SK-N-SH (cell line): ENCODE results near the gene ATG9A. TPM values are rescaled to one million over a fixed set of nuclear protein-coding genes. Genes with fewer than 3 reads are reported as not detected.

Experiments used
- CTCF ChIA-PET: fragments of 300-600, 350-600 bp; formaldehyde crosslinking; extraction: SDS; loops from one replicate; lab custom pipeline; 2021; lab: Yijun Ruan, JAX
- POLR2A ChIA-PET: fragments of 350-600 bp; sonication (Branson Sonifier 250); formaldehyde crosslinking; extraction: SDS; loops from one replicate; lab custom pipeline; 2020; ENCODE audit warnings: antibody characterized with exemption, inconsistent platforms; lab: Yijun Ruan, JAX
- DNase-seq: peaks from one replicate; pipeline ENCODE4 v3.0.0; 2012
- H2AFZ ChIP-seq: fragments of 200-600 bp; sonication (generic); 2 replicates; pipeline ENCODE4 v1.8.1; 2016; ENCODE audit warnings: antibody characterized with exemption, mild to moderate bottlenecking, low read depth
- H3F3A ChIP-seq: fragments of 200-600 bp; sonication (generic); replicated peaks from 2 replicates; pipeline ENCODE3; 2016; ENCODE audit warnings: antibody characterized with exemption, mild to moderate bottlenecking; ENCODE audit not compliant: insufficient read depth
- H3K27ac ChIP-seq, 2 experiments: fragments of 200-500 bp in 1 of 2; fragments of 200-600 bp in 1 of 2; sonication (Bioruptor generic) in 1 of 2; sonication (generic), shearing (Covaris generic) in 1 of 2; 2 replicates each; pipeline versions ENCODE4 v1.5.1 to v1.6.1; 2014 to 2016; ENCODE audit warnings: low read depth in 2 of 2, inconsistent platforms in 1 of 2, low read length in 1 of 2, mild to moderate bottlenecking in 1 of 2, mixed read lengths in 1 of 2
- H3K27me3 ChIP-seq: fragments of 200-600 bp; sonication (generic), shearing (Covaris generic); 2 replicates; pipeline ENCODE4 v1.6.1; 2016; ENCODE audit warnings: mixed run types; ENCODE audit not compliant: insufficient read depth
- H3K36me3 ChIP-seq, 2 experiments: fragments of 200-500 bp in 1 of 2; fragments of 200-600 bp in 1 of 2; sonication (Bioruptor generic) in 1 of 2; sonication (generic) in 1 of 2; replicated peaks in 1 of 2; 2 replicates each; pipeline versions ENCODE3 to v1.5.1; 2014 to 2016; ENCODE audit warnings: low read length in 1 of 2, mild to moderate bottlenecking in 1 of 2; ENCODE audit not compliant: insufficient read depth in 2 of 2, control insufficient read depth in 1 of 2
- H3K4me1 ChIP-seq, 2 experiments: fragments of 200-500 bp in 1 of 2; fragments of 200-600 bp in 1 of 2; sonication (Bioruptor generic) in 1 of 2; sonication (generic), shearing (Covaris generic) in 1 of 2; 2 replicates each; pipeline versions ENCODE4 v1.5.1 to v1.6.1; 2014 to 2016; ENCODE audit warnings: low read depth in 1 of 2, low read length in 1 of 2, mixed run types in 1 of 2; ENCODE audit not compliant: insufficient read depth in 2 of 2, control insufficient read depth in 1 of 2
- H3K4me2 ChIP-seq: fragments of 200-600 bp; sonication (generic), shearing (Covaris generic); 2 replicates; pipeline ENCODE4 v1.6.1; 2017; ENCODE audit warnings: mixed run types
- H3K4me3 ChIP-seq, 2 experiments: fragments of 200-500 bp in 1 of 2; fragments of 200-600 bp in 1 of 2; sonication (Bioruptor generic) in 1 of 2; sonication (generic), shearing (Covaris generic) in 1 of 2; 2 replicates each; pipeline versions ENCODE4 v1.5.1 to v1.8.1; 2014 to 2016; ENCODE audit warnings: low read depth in 2 of 2, inconsistent platforms in 1 of 2, low read length in 1 of 2, mild to moderate bottlenecking in 1 of 2, mixed read lengths in 1 of 2, moderate library complexity in 1 of 2
- H3K79me2 ChIP-seq: fragments of 200-600 bp; sonication (generic); 2 replicates; pipeline ENCODE4 v1.8.1; 2017; ENCODE audit warnings: mild to moderate bottlenecking; ENCODE audit not compliant: insufficient read depth
- H3K9ac ChIP-seq: fragments of 200-600 bp; sonication (generic); 2 replicates; pipeline ENCODE4 v1.6.1; 2017; ENCODE audit warnings: mixed run types
- H3K9me2 ChIP-seq: fragments of 200-600 bp; sonication (generic); 2 replicates; pipeline ENCODE4 v1.6.1; 2017; ENCODE audit warnings: mixed run types
- H3K9me3 ChIP-seq: fragments of 200-600 bp; sonication (generic); 2 replicates; pipeline ENCODE4 v1.6.1; 2017; ENCODE audit warnings: mixed run types, mild to moderate bottlenecking, moderate library complexity
- H4K20me1 ChIP-seq: fragments of 200-600 bp; sonication (generic); 2 replicates; pipeline ENCODE4 v1.6.1; 2017; ENCODE audit warnings: mild to moderate bottlenecking, mixed run types; ENCODE audit not compliant: insufficient read depth
- EP300 ChIP-seq, 2 experiments: IDR thresholded peaks; 2 replicates each; pipeline versions ENCODE4 v1.4.0 to v1.6.1; 2012; ENCODE audit warnings: borderline replicate concordance in 1 of 2, low read depth in 1 of 2, low read length in 1 of 2
- EZH2phosphoT487 ChIP-seq: fragments of 200-600 bp; sonication (generic); IDR thresholded peaks from 2 replicates; pipeline ENCODE4 v1.6.1; 2017; ENCODE audit warnings: low read depth, mixed run types, mild to moderate bottlenecking, antibody characterized with exemption, moderate library complexity, borderline replicate concordance
- FOSL2 ChIP-seq: IDR thresholded peaks from 2 replicates; pipeline ENCODE4 v1.4.0; 2012; ENCODE audit warnings: low read depth, mild to moderate bottlenecking, moderate library complexity, borderline replicate concordance
- FOXJ3 ChIP-seq: sonication (generic); formaldehyde crosslinking; IDR thresholded peaks from 2 replicates; pipeline ENCODE4 v1.5.1; 2020; ENCODE audit warnings: mild to moderate bottlenecking, missing genetic modification reagents
- GATA2 ChIP-seq: sonication (generic); formaldehyde crosslinking; IDR thresholded peaks from 2 replicates; pipeline ENCODE4 v1.5.0; 2020; ENCODE audit warnings: mild to moderate bottlenecking, missing genetic modification reagents
- MXI1 ChIP-seq: IDR thresholded peaks from 2 replicates; pipeline ENCODE4 v1.6.1; 2012; ENCODE audit warnings: mild to moderate bottlenecking, low read depth, low read length, improper control_type of control experiment
- NFIC ChIP-seq: IDR thresholded peaks from 2 replicates; pipeline ENCODE4 v1.4.0; 2012; ENCODE audit warnings: borderline replicate concordance
- RCOR1 ChIP-seq: fragments of 150-350 bp; IDR thresholded peaks from 2 replicates; pipeline ENCODE4 v1.6.1; 2017; ENCODE audit warnings: antibody characterized with exemption, low read length
- REST ChIP-seq: IDR thresholded peaks from 2 replicates; pipeline ENCODE4 v1.6.1; 2012; ENCODE audit warnings: mild to moderate bottlenecking, low read depth, low read length, moderate library complexity
- RXRA ChIP-seq: IDR thresholded peaks from 2 replicates; pipeline ENCODE4 v1.4.0; 2012; ENCODE audit warnings: low read depth, mild to moderate bottlenecking, borderline replicate concordance
- TCF12 ChIP-seq: IDR thresholded peaks from 2 replicates; pipeline ENCODE4 v1.4.0; 2012
- USF2 ChIP-seq: fragments of 150-350 bp; IDR thresholded peaks from 2 replicates; pipeline ENCODE4 v1.6.1; 2017; ENCODE audit warnings: antibody characterized with exemption, low read length, low read depth, borderline replicate concordance
- YY1 ChIP-seq: IDR thresholded peaks from 2 replicates; pipeline ENCODE4 v1.4.0; 2012; ENCODE audit warnings: low read depth, mild to moderate bottlenecking
- WGBS: methylation state at CpG from one replicate; pipeline ENCODE4 v1.1.6; 2017; ENCODE audit warnings: low lambda C conversion rate; 5-methylcytosine and 5-hydroxymethylcytosine counted together
- polyA plus RNA-seq, 3 experiments: library from polyadenylated mRNA; depleted of rRNA; stranded (reverse); fragments of >200 nt; gene quantifications; 2 replicates each; pipeline ENCODE4 v1.2.3, GENCODE V29; 2012
- TF ChIP-seq, protein P1 (sequence below): fragments of 200-600 bp; sonication (generic); IDR thresholded peaks from 2 replicates; pipeline ENCODE4 v1.6.1; 2017; ENCODE audit warnings: antibody characterized with exemption, mild to moderate bottlenecking, moderate library complexity
- TF ChIP-seq, protein P2 (sequence below): IDR thresholded peaks from 2 replicates; pipeline ENCODE4 v1.4.0; 2012; ENCODE audit warnings: low read depth

The ATG9A gene
- polyA plus RNA-seq, 1 of the 3 experiments (the other 2 are of a cell fraction): 29.6 TPM

- Histone ChIP-seq H3K79me2 (no peaks in the 10 kb centered on the region), H3K9ac (no peak overlapping the region), H3K4me3 (no peak overlapping the region), H2AFZ (no peak overlapping the region), H3K4me1 (peaks cover 5 to 29% of the 10 kb centered on the region in 2 experiments; a peak in 3 of 4 replicates), H3K36me3 (peaks cover 13 to 48% of the 10 kb centered on the region in 2 experiments), H3K27me3 (no peaks in the 10 kb centered on the region), H3K9me3 (no peaks in the 10 kb centered on the region), H4K20me1 (no peaks in the 10 kb centered on the region), H3K4me2 (no peak overlapping the region), H3F3A (peaks cover 24% of the 10 kb centered on the region), H3K27ac (no peak overlapping the region), H3K9me2 (no peaks in the 10 kb centered on the region)
- DNase-seq: no peak
- POLR2A ChIA-PET: no interaction called here
- TF ChIP-seq, protein P1, sequence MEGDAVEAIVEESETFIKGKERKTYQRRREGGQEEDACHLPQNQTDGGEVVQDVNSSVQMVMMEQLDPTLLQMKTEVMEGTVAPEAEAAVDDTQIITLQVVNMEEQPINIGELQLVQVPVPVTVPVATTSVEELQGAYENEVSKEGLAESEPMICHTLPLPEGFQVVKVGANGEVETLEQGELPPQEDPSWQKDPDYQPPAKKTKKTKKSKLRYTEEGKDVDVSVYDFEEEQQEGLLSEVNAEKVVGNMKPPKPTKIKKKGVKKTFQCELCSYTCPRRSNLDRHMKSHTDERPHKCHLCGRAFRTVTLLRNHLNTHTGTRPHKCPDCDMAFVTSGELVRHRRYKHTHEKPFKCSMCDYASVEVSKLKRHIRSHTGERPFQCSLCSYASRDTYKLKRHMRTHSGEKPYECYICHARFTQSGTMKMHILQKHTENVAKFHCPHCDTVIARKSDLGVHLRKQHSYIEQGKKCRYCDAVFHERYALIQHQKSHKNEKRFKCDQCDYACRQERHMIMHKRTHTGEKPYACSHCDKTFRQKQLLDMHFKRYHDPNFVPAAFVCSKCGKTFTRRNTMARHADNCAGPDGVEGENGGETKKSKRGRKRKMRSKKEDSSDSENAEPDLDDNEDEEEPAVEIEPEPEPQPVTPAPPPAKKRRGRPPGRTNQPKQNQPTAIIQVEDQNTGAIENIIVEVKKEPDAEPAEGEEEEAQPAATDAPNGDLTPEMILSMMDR: no peak
- TF ChIP-seq MXI1: no peak
- TF ChIP-seq EP300 (IDR thresholded peaks at IDR 0.05; ENCODE audit: borderline replicate concordance in 1 of 2, low read depth in 1 of 2, low read length in 1 of 2): no peak
- no peak for TF ChIP-seq USF2
- TF ChIP-seq YY1: no peak
- no peak for TF ChIP-seq FOSL2
- no peak for TF ChIP-seq TCF12
- no peak for TF ChIP-seq NFIC
- TF ChIP-seq, protein P2, sequence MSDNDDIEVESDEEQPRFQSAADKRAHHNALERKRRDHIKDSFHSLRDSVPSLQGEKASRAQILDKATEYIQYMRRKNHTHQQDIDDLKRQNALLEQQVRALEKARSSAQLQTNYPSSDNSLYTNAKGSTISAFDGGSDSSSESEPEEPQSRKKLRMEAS: no peak
- no peak for TF ChIP-seq GATA2 (CRISPR knock-in tag)
- no peak for TF ChIP-seq RXRA
- no peak for TF ChIP-seq EZH2phosphoT487
- TF ChIP-seq RCOR1: no peak
- TF ChIP-seq REST: no peak
- TF ChIP-seq FOXJ3: no peak
- CTCF ChIA-PET: interaction anchor here (1.0 to 3.1 kb wide), 3 partner anchors 55 to 85 kb away, joined by 3 to 16 read pairs (median 5); partner anchors contain the start of gene NHEJ1
- 100% methylated on average over 6 of the region's 6 CpGs for WGBS
These were observed 14.7 kb downstream of the ATG9A start for GRCh38 chr2:219214786-219215185.
